Fibroblast of pulmonary artery (primary cell): ENCODE measurements around the gene P2RY6.
A peak's percentile ranks its signal among the peaks of the same experiment; 100 is the strongest.

Experiments used
- DNase-seq: peaks from one replicate; pipeline ENCODE4 v3.0.0-alpha.2; 2010; ENCODE audit warnings: low read depth
- H3K4me3 ChIP-seq: replicated peaks from 2 replicates; pipeline ENCODE4 v1.5.1; 2011; ENCODE audit warnings: low read depth, mild to moderate bottlenecking, control low read depth, low read length, moderate library complexity
- CTCF ChIP-seq: IDR thresholded peaks from 2 replicates; pipeline ENCODE4 v1.5.1; 2011; ENCODE audit warnings: mild to moderate bottlenecking, control low read depth, low read length, inconsistent platforms; ENCODE audit errors: missing control alignments

Gene P2RY6

GRCh38 chr11:73237471-73238290 is 34.5 kb upstream of the P2RY6 start:
- DNase-seq: peak; percentile 72
- no peak for TF ChIP-seq CTCF
- H3K4me3 ChIP-seq: no peak overlapping the region

- no peak for DNase-seq
- H3K4me3 ChIP-seq: no peak overlapping the region
- no peak for TF ChIP-seq CTCF
These were observed 33.0 kb upstream of the P2RY6 start for GRCh38 chr11:73239111-73239521.

- no peak for DNase-seq
- TF ChIP-seq CTCF: no peak
- no peak overlapping the region for H3K4me3 ChIP-seq
These were observed 32.5 kb upstream of the P2RY6 start for GRCh38 chr11:73239571-73240189.

DNA sequence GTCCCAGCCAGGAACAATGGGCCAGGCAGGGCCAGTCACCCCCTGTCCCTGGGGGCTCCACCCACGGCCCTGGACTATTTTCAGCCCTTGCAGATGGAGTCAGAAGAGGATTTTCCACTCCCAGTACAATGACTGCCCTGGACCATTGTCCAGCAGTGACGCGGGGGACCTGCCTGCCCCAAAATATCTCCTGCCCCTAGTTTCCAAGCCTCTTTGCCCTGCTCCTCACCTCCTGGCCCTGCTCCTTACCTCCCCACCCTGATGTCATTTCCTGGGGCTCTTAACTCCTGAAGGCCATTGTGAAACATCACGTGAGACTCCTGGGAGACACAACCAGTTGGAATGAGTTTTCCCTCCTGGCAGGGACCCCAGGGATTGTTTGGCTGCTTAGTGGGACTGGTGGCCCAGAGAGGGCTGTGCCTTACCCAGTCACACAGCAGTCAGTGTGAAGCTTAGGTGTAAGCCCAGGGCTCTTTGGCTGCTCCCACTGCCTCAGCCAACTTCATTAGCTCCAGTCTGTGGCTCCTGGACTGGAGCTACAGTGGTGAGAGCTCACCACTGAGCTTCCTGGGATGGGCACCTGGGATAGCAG is 31.9 kb upstream of the P2RY6 start:
- peak; percentile 93 for DNase-seq
- TF ChIP-seq CTCF: no peak
- H3K4me3 ChIP-seq: no peak overlapping the region

GRCh38 chr11:73241300-73241699 is 30.8 kb upstream of the P2RY6 start:
- no peak overlapping the region for H3K4me3 ChIP-seq
- no peak for TF ChIP-seq CTCF
- no peak for DNase-seq

DNA sequence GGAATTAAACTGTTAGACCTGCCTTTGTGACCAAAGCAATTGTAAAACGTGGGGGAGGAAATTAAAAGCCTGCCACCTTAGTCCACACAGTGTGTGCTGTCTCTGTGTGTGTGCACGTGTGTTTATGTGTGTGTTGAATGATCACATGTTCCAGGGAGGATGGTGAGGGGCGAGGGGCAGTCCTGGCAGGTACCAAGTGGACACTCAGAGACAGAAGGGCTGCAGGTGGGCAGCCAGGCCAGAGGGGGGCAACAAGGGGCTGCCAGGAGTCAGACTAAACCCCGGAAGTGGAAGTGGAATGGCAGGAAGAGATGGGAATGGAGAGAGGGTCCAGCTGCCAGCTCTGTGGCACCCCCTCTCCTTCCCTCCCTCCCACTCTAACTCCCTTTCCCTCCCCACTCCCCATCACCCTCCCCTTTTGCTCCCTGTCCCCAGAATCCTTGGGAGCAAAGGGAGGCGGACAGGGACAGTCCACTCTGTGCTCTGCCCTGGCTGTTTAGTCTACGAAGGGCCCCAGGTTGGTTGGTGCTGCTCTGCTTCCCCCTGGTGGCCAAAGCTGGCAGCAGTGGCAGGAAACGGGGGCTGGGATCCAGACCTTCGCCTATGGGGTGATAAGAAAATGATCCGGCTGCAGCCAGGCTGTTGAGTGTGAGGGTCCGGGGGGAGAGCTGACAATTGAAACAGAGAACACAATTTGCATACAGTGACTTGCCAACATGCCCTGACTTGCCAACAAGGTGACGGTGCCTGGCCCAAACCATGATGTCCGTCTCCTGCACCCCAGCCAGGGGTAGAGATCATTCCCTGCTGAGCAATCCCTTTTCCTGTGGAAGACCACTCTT is 29.7 kb upstream of the P2RY6 start:
- no peak overlapping the region for H3K4me3 ChIP-seq
- peak; percentile 73 for DNase-seq
- peak; percentile 84 for TF ChIP-seq CTCF
